Stomach (tissue), 9 donors: ENCODE data around the gene SUDS3. TPM values are rescaled to one million over a fixed set of nuclear protein-coding genes. Genes with fewer than 3 reads are reported as not detected.

Source experiments
- DNase-seq, 2 donors: peaks; one replicate each; pipeline versions ENCODE4 v3.0.0 to v3.0.0-alpha.2; 2013 to 2019
- H3K27ac ChIP-seq, 5 donors: fragments of 200-600 bp in 4 of 5; sonication (generic) in 4 of 5; one replicate each; pipeline ENCODE4 v1.5.1; 2013 to 2019; ENCODE audit warnings: mild to moderate bottlenecking in 1 of 5, moderate library complexity in 1 of 5
- H3K27me3 ChIP-seq, 3 donors: fragments of 200-600 bp; sonication (generic); one replicate each; pipeline ENCODE4 v1.5.1; 2017 to 2019; ENCODE audit warnings: mixed run types in 1 of 3
- H3K36me3 ChIP-seq, 4 donors: fragments of 200-600 bp; sonication (generic); 1 replicate in 3 of 4; 2 replicates in 1 of 4; pipeline ENCODE4 v1.5.1; 2016 to 2019
- H3K4me1 ChIP-seq, 4 donors: fragments of 200-600 bp; sonication (generic); one replicate each; pipeline ENCODE4 v1.5.1; 2016 to 2019
- H3K4me3 ChIP-seq, 4 donors: fragments of 200-600 bp; sonication (generic) in 3 of 4; one replicate each; pipeline ENCODE4 v1.5.1; 2016 to 2019; ENCODE audit warnings: mild to moderate bottlenecking in 1 of 4
- H3K9me3 ChIP-seq, 4 donors: fragments of 200-600 bp; sonication (generic); one replicate each; pipeline ENCODE4 v1.5.1; 2016 to 2019
- CTCF ChIP-seq, 7 experiments: fragments of 450-650 bp in 4 of 7; fragments of 200-600 bp in 3 of 7; sonication (generic) in 3 of 7; IDR thresholded peaks; one replicate each; pipeline ENCODE4 v1.5.1; 2016 to 2019; ENCODE audit warnings: antibody characterized with exemption in 7 of 7, control low read depth in 2 of 7, mild to moderate bottlenecking in 1 of 7
- EP300 ChIP-seq: sonication (generic); formaldehyde crosslinking; IDR thresholded peaks from one replicate; pipeline ENCODE4 v1.6.1; 2017; ENCODE audit warnings: antibody characterized with exemption
- POLR2A ChIP-seq, 4 donors: fragments of 450-650 bp; IDR thresholded peaks; one replicate each; pipeline ENCODE4 v1.6.1; 2016; ENCODE audit warnings: antibody characterized with exemption in 4 of 4, control low read depth in 2 of 4, mild to moderate bottlenecking in 1 of 4, moderate library complexity in 1 of 4
- POLR2AphosphoS5 ChIP-seq, 3 donors: sonication (generic); formaldehyde crosslinking; IDR thresholded peaks; one replicate each; pipeline ENCODE4 v1.6.1; 2016; ENCODE audit warnings: antibody characterized with exemption in 3 of 3
- WGBS, 5 donors: extraction: QIAGEN DNeasy Blood & Tissue Kit in 3 of 5; methylation state at CpG; one replicate each; pipeline versions ENCODE4 v1.1.5 to v1.1.7; 2013 to 2018; 5-methylcytosine and 5-hydroxymethylcytosine counted together
- intact Hi-C: fragments of 100-400 bp; cut with DNase I; formaldehyde crosslinking; loops from one replicate; pipeline ENCODE4 v1.15.1; 2023; ENCODE audit warnings: low total_unique reads
- polyA plus RNA-seq, 3 donors: library from polyadenylated mRNA; stranded (reverse); fragments of 200-250 nt; gene quantifications; one replicate each; pipeline ENCODE4 v1.2.3, GENCODE V29; 2013
- total RNA-seq, 5 donors: library from RNA; depleted of rRNA; stranded (reverse); fragments of >200 nt; gene quantifications; one replicate each; pipeline versions ENCODE4 v1.1.0 to v1.2.3, GENCODE V29; 2014 to 2016
- donor health status: healthy with polysubstance abuse.
- donor health status: Bipolar disorder and iron deficiency.
- donor health status: healthy.

The SUDS3 gene
- total and polyA plus RNA-seq, 8 donors: 10.8 to 122 (median 44.4) TPM

DNA sequence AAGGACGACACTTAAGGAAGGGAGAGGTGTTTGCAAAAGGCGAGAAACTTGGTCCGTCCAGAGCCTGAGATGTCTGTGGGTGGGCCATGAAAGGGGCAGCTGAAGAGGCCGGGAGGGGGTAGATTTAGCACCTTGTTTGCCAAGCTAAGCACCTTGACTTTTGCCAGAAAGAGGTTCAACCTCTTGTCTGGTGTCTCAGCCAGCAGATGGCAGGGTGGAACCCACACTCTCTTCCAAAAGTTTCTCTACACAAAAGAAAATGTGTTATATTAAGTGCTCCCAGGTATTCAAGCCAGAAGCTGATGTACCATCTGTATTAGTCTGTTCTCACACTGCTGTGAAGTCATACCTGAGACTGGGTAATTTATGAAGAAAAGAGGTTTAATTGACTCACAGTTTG, 69.9 kb downstream of the SUDS3 start:
- Histone ChIP-seq H3K27ac (no peak overlapping the region), H3K9me3 (no peaks in the 10 kb centered on the region), H3K4me1 (no peaks in the 10 kb centered on the region), H3K27me3 (peaks cover 0 to 2% (median 0%) of the 10 kb centered on the region in 3 donors), H3K4me3 (no peak overlapping the region), H3K36me3 (no peaks in the 10 kb centered on the region)
- TF ChIP-seq CTCF (IDR thresholded peaks at IDR 0.05) (no peak), POLR2A (IDR thresholded peaks at IDR 0.05) (no peak), POLR2AphosphoS5 (IDR thresholded peaks at IDR 0.05) (no peak), EP300 (no peak)
- intact Hi-C loops: no loop called here
- no peak for DNase-seq
- 31 to 38% (median 37%) methylated on average over 4 of the region's 4 CpGs for WGBS, 5 donors

- Histone ChIP-seq H3K4me3 (no peak overlapping the region), H3K27ac (no peak overlapping the region), H3K4me1 (no peaks in the 10 kb centered on the region), H3K27me3 (no peaks in the 10 kb centered on the region), H3K9me3 (no peaks in the 10 kb centered on the region), H3K36me3 (no peaks in the 10 kb centered on the region)
- no peak for TF ChIP-seq EP300
- TF ChIP-seq POLR2A (IDR thresholded peaks at IDR 0.05): no peak
- DNase-seq: no peak
- intact Hi-C loops: no loop called here
- 65 to 86% (median 75%) methylated on average over 4 of the region's 4 CpGs for WGBS, 5 donors
Measured at GRCh38 chr12:118447181-118447580, 70.8 kb downstream of the SUDS3 start.

DNA sequence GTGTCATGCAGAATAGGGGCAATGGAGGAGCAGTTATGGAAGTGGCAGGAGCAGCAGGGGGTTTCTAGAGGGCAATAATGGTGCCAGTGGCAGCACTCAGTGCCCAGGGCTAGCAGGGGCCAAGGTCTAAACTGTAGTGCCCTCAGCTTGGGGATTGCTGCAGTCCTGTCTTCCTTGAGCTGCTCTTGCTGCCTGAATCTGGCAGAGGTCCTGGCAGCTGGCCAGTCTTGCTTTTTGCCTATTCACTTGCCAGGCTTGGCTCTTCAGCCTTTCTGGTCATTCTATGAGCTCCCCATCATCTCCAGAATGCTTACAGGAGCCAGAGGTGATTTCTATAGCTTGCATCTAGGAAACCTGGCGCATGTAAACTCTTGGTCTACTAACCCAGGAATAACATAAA, 72.0 kb downstream of the SUDS3 start:
- H3K27me3 ChIP-seq: no peaks in the 10 kb centered on the region
- intact Hi-C loops: no loop called here
- whole genome bisulfite sequencing, 5 donors: 95 to 97% (median 96%) methylated on average over 1 of the region's 1 CpG
- DNase-seq: peak in 1 of 2 donors; percentile 29
- H3K4me3 ChIP-seq: no peak overlapping the region
- no peak for TF ChIP-seq POLR2AphosphoS5 (IDR thresholded peaks at IDR 0.05)
- TF ChIP-seq EP300: no peak
- TF ChIP-seq CTCF (IDR thresholded peaks at IDR 0.05): no peak
- no peak for TF ChIP-seq POLR2A (IDR thresholded peaks at IDR 0.05)
- H3K36me3 ChIP-seq: no peaks in the 10 kb centered on the region
- H3K27ac ChIP-seq: no peak overlapping the region
- no peaks in the 10 kb centered on the region for H3K9me3 ChIP-seq
- H3K4me1 ChIP-seq: no peaks in the 10 kb centered on the region

- no peaks in the 10 kb centered on the region for H3K36me3 ChIP-seq
- no peak overlapping the region for H3K4me3 ChIP-seq
- no peaks in the 10 kb centered on the region for H3K4me1 ChIP-seq
- H3K27ac ChIP-seq: no peak overlapping the region
- TF ChIP-seq EP300: no peak
- no peak for TF ChIP-seq POLR2A (IDR thresholded peaks at IDR 0.05)
- TF ChIP-seq CTCF (IDR thresholded peaks at IDR 0.05): no peak
- TF ChIP-seq POLR2AphosphoS5 (IDR thresholded peaks at IDR 0.05): no peak
- peaks cover 0 to 13% (median 6%) of the 10 kb centered on the region in 4 donors for H3K9me3 ChIP-seq
- 56 to 81% (median 71%) methylated on average over 3 of the region's 3 CpGs for WGBS, 5 donors
- DNase-seq: no peak
- intact Hi-C loops: no loop called here
- no peaks in the 10 kb centered on the region for H3K27me3 ChIP-seq
Measured at GRCh38 chr12:118455327-118455726, 79.0 kb downstream of the SUDS3 start.

DNA sequence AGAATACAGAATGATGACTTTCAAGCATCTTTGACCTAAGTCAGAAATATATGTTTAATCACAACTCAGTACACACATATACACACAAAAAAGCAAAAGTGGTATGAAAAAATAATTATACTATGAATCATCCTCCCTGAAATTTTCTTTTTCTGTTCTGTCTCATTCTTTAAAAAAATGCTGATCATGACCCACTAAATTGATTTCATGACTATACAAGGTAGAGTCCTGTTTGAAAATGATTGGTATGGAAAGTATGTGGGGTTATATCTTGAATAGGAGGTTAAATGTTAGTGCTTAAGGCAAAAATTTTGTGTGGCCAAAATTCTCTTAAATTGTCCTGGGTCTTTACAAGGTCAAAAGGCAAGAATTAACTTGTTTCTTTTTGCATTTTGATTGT, 80.4 kb downstream of the SUDS3 start:
- peaks cover 0 to 20% (median 6%) of the 10 kb centered on the region in 4 donors for H3K9me3 ChIP-seq
- TF ChIP-seq CTCF (IDR thresholded peaks at IDR 0.05): no peak
- TF ChIP-seq POLR2A (IDR thresholded peaks at IDR 0.05): no peak
- no peak for TF ChIP-seq EP300
- TF ChIP-seq POLR2AphosphoS5 (IDR thresholded peaks at IDR 0.05): no peak
- no peak for DNase-seq
- intact Hi-C loops: no loop called here
- H3K4me3 ChIP-seq: no peak overlapping the region
- H3K36me3 ChIP-seq: no peaks in the 10 kb centered on the region
- no peaks in the 10 kb centered on the region for H3K4me1 ChIP-seq
- H3K27ac ChIP-seq: no peak overlapping the region
- H3K27me3 ChIP-seq: no peaks in the 10 kb centered on the region
